Neural cell (in vitro differentiated cells): ENCODE results near the gene USP15.

Source experiments
- CTCF ChIP-seq: fragments of 450-650 bp; IDR thresholded peaks from 2 replicates; pipeline ENCODE4 v1.5.1; 2014; ENCODE audit warnings: antibody characterized with exemption, mild to moderate bottlenecking, moderate library complexity; ENCODE audit not compliant: poor library complexity, severe bottlenecking
- POLR2AphosphoS5 ChIP-seq: IDR thresholded peaks from 2 replicates; pipeline ENCODE4 v1.6.1; 2012

- no peak for TF ChIP-seq CTCF
- no peak for TF ChIP-seq POLR2AphosphoS5
These were observed 112.6 kb downstream of the USP15 start for GRCh38 chr12:62372825-62373224.
